ENCODE results near the gene ZNF462. TPM values are rescaled to one million over a fixed set of nuclear protein-coding genes. Genes with fewer than 3 reads are reported as not detected.

Gene ZNF462
- polyA plus RNA-seq, 2 of the 4 experiments (the other 2 are of a cell fraction) = 2.4 to 3.9 TPM

GRCh38 chr9:106874031-106874430 lies 11.1 kb downstream of the ZNF462 start:
- POLR2A ChIA-PET = no interaction called here
- TF ChIP-seq FOSL2 (IDR thresholded peaks at IDR 0.05) = no peak
- no peak for TF ChIP-seq FOSL2 (CRISPR knock-in tag; IDR thresholded peaks at IDR 0.05)
- TF ChIP-seq E2F6 (IDR thresholded peaks at IDR 0.05; ENCODE audit: borderline replicate concordance, low read depth) = no peak
- no peak for TF ChIP-seq CBX8 (IDR thresholded peaks at IDR 0.05)
- TF ChIP-seq ZC3H11A (IDR thresholded peaks at IDR 0.05) = no peak
- TF ChIP-seq ATOH8 (CRISPR knock-in tag; IDR thresholded peaks at IDR 0.05; ENCODE audit: low read depth) = no peak
- no peak for TF ChIP-seq NR3C1 (IDR thresholded peaks at IDR 0.05)
- no peak for TF ChIP-seq USF2 (IDR thresholded peaks at IDR 0.05)
- no peak for TF ChIP-seq JUNB (IDR thresholded peaks at IDR 0.05)
- no peak for TF ChIP-seq TFCP2L1 (CRISPR knock-in tag; IDR thresholded peaks at IDR 0.05)
- TF ChIP-seq EP300 (IDR thresholded peaks at IDR 0.05) = no peak
- no peak for TF ChIP-seq KDM1A (IDR thresholded peaks at IDR 0.05; ENCODE audit: low read depth)
- FAIRE-seq (no peak), DNase-seq (ENCODE audit: low read depth in 1 of 2, low spot score in 1 of 2) (no peak), ATAC-seq (no peak)
- Histone ChIP-seq H3K4me3 (no peak overlapping the region), H3K27ac (no peak overlapping the region), H3K4me1 (peaks cover 7% of the 10 kb centered on the region; the same call in 2 of the 3 replicates), H3K9me3 (no peaks in the 10 kb centered on the region), H3K4me2 (no peak overlapping the region)
- WGBS (ENCODE audit: missing lambda C conversion rate) = 93% methylated on average over 3 of the region's 3 CpGs
- CTCF ChIA-PET = no interaction called here

- 87% methylated on average over 2 of the region's 2 CpGs for WGBS (ENCODE audit: missing lambda C conversion rate)
- CTCF ChIA-PET = no interaction called here
Measured at GRCh38 chr9:106874652-106875051, 11.7 kb downstream of the ZNF462 start.

GRCh38 chr9:106875529-106875928 lies 12.6 kb downstream of the ZNF462 start:
- no peak overlapping the region for H3K4me3 ChIP-seq
- POLR2A ChIA-PET = no interaction called here
- no peak overlapping the region for H3K27ac ChIP-seq
- WGBS (ENCODE audit: missing lambda C conversion rate) = 57% methylated on average over 3 of the region's 3 CpGs
- DNase-seq (ENCODE audit: low read depth in 1 of 2, low spot score in 1 of 2) = no peak
- H3K9me3 ChIP-seq = no peaks in the 10 kb centered on the region
- no peak for FAIRE-seq
- peaks cover 12% of the 10 kb centered on the region; the same call in 2 of the 3 replicates for H3K4me1 ChIP-seq
- ATAC-seq = no peak
- no peak overlapping the region for H3K4me2 ChIP-seq
- CTCF ChIA-PET = no interaction called here
- TF ChIP-seq MAZ (IDR thresholded peaks at IDR 0.05; ENCODE audit: borderline replicate concordance, low read depth, low read length) = no peak
- no peak for TF ChIP-seq ZC3H11A (IDR thresholded peaks at IDR 0.05)
- no peak for TF ChIP-seq KDM5A (IDR thresholded peaks at IDR 0.05)
- TF ChIP-seq HMGXB4 (CRISPR knock-in tag; IDR thresholded peaks at IDR 0.05; ENCODE audit: borderline replicate concordance) = no peak
- TF ChIP-seq MAFK (IDR thresholded peaks at IDR 0.05; ENCODE audit: partially characterized antibody) = no peak
- no peak for TF ChIP-seq PHF8 (IDR thresholded peaks at IDR 0.05; ENCODE audit: borderline replicate concordance, low read depth)
- TF ChIP-seq HEYL (CRISPR knock-in tag; IDR thresholded peaks at IDR 0.05) = no peak
- TF ChIP-seq CBX8 (IDR thresholded peaks at IDR 0.05) = no peak
- TF ChIP-seq EP300 (IDR thresholded peaks at IDR 0.05) = no peak
- no peak for TF ChIP-seq E2F6 (IDR thresholded peaks at IDR 0.05; ENCODE audit: borderline replicate concordance, low read depth)
- TF ChIP-seq RARB (CRISPR knock-in tag; IDR thresholded peaks at IDR 0.05) = no peak
- no peak for TF ChIP-seq EHF (CRISPR knock-in tag; IDR thresholded peaks at IDR 0.05)
- no peak for TF ChIP-seq CBX2 (IDR thresholded peaks at IDR 0.05; ENCODE audit: borderline replicate concordance, low read depth)
- TF ChIP-seq TFCP2L1 (CRISPR knock-in tag; IDR thresholded peaks at IDR 0.05) = no peak

More at GRCh38 chr9:106874652-106875051, 11.7 kb downstream of the ZNF462 start:
- FAIRE-seq = no peak
- no peak for ATAC-seq
- Histone ChIP-seq H3K27ac (no peak overlapping the region), H3K4me1 (peaks cover 12% of the 10 kb centered on the region; the same call in 2 of the 3 replicates), H3K9me3 (no peaks in the 10 kb centered on the region), H3K4me3 (no peak overlapping the region), H3K4me2 (no peak overlapping the region)
- no peak for TF ChIP-seq MAFK (IDR thresholded peaks at IDR 0.05; ENCODE audit: partially characterized antibody)
- TF ChIP-seq PBX3 (IDR thresholded peaks at IDR 0.05) = no peak
- no peak for TF ChIP-seq FOXS1 (CRISPR knock-in tag; IDR thresholded peaks at IDR 0.05)
- no peak for TF ChIP-seq EHMT2 (IDR thresholded peaks at IDR 0.05; ENCODE audit: low read depth)
- TF ChIP-seq ELK1 (IDR thresholded peaks at IDR 0.05; ENCODE audit: low read depth, low read length) = no peak
- no peak for TF ChIP-seq NPAS2 (CRISPR knock-in tag; IDR thresholded peaks at IDR 0.05; ENCODE audit: borderline replicate concordance)
- no peak for TF ChIP-seq HOXB5 (CRISPR knock-in tag; IDR thresholded peaks at IDR 0.05)
- TF ChIP-seq BHLHE40 (IDR thresholded peaks at IDR 0.05; ENCODE audit: low read depth, low read length) = no peak
- POLR2A ChIA-PET = no interaction called here
- no peak for DNase-seq (ENCODE audit: low read depth in 1 of 2, low spot score in 1 of 2)
